Endodermal cell (in vitro differentiated cells): ENCODE results near the gene UBE2H. TPM values are rescaled to one million over a fixed set of nuclear protein-coding genes. Genes with fewer than 3 reads are reported as not detected.

Source experiments
- DNase-seq: peaks from one replicate; pipeline ENCODE4 v3.0.0-alpha.2; 2017
- H3K27ac ChIP-seq: 2 replicates; pipeline ENCODE4 v1.5.1; 2013; ENCODE audit warnings: mild to moderate bottlenecking, low read depth, low read length, moderate library complexity
- H3K27me3 ChIP-seq: 2 replicates; pipeline ENCODE4 v1.6.1; 2013; ENCODE audit warnings: mild to moderate bottlenecking, low read length, moderate library complexity; ENCODE audit not compliant: insufficient read depth, control insufficient read depth, poor library complexity, severe bottlenecking
- H3K36me3 ChIP-seq: 2 replicates; pipeline ENCODE4 v1.7.0; 2013; ENCODE audit warnings: mild to moderate bottlenecking, low read length, moderate library complexity; ENCODE audit not compliant: control insufficient read depth, insufficient read depth
- H3K4me1 ChIP-seq: one replicate; pipeline ENCODE4 v1.7.0; 2013; ENCODE audit warnings: low read length; ENCODE audit not compliant: control insufficient read depth, insufficient read depth
- H3K4me3 ChIP-seq: 2 replicates; pipeline ENCODE4 v1.5.1; 2013; ENCODE audit warnings: mild to moderate bottlenecking, low read length, moderate library complexity
- H3K9ac ChIP-seq: 2 replicates; pipeline ENCODE4 v1.6.1; 2013; ENCODE audit warnings: mild to moderate bottlenecking, low read length, moderate library complexity; ENCODE audit not compliant: poor library complexity, severe bottlenecking; ENCODE audit errors: extremely low read depth
- H3K9me3 ChIP-seq: 2 replicates; pipeline ENCODE4 v1.6.1; 2013; ENCODE audit warnings: mild to moderate bottlenecking, low read length, moderate library complexity; ENCODE audit not compliant: control insufficient read depth
- H3K27ac Mint-ChIP-seq: 2 replicates; pipeline ENCODE4 v1.8.0; 2020; ENCODE audit warnings: mixed read lengths
- H3K27me3 Mint-ChIP-seq: 2 replicates; pipeline ENCODE4 v1.8.0; 2021; ENCODE audit warnings: mild to moderate bottlenecking, mixed read lengths; ENCODE audit not compliant: insufficient read depth
- H3K36me3 Mint-ChIP-seq: 2 replicates; pipeline ENCODE4 v1.8.0; 2020; ENCODE audit warnings: low read depth, mixed read lengths
- H3K4me1 Mint-ChIP-seq: 2 replicates; pipeline ENCODE4 v1.8.0; 2020; ENCODE audit warnings: mixed read lengths
- H3K4me3 Mint-ChIP-seq: 2 replicates; pipeline ENCODE4 v1.8.0; 2020; ENCODE audit warnings: mild to moderate bottlenecking, moderate library complexity, mixed read lengths
- H3K9me3 Mint-ChIP-seq: 2 replicates; pipeline ENCODE4 v1.8.0; 2020; ENCODE audit warnings: mild to moderate bottlenecking, mixed read lengths
- CTCF ChIP-seq: fragments of 200-600 bp; sonication (generic); conservative IDR thresholded peaks from 2 replicates; pipeline ENCODE4 v1.5.0; 2021; ENCODE audit warnings: antibody characterized with exemption, mild to moderate bottlenecking
- WGBS, 2 experiments: methylation state at CpG; one replicate each; pipeline versions ENCODE4 v1.1.5 to v1.1.7; 2013; ENCODE audit warnings: missing lambda C conversion rate in 2 of 2, mixed read lengths in 1 of 2; ENCODE audit not compliant: insufficient coverage in 1 of 2, insufficient read length in 1 of 2; 5-methylcytosine and 5-hydroxymethylcytosine counted together
- total RNA-seq, 2 donors: library from RNA; stranded (reverse); fragmentation: NEBNext Ultra II Directional in 1 of 2; extraction: Animal tissue kit (Norgen Biotek cat#: 25700) in 1 of 2; gene quantifications; 2 replicates in 1 of 2; 3 replicates in 1 of 2; pipeline ENCODE4 v1.2.1, GENCODE V29; 2021

Gene UBE2H
- total RNA-seq, 2 donors from 2014 or later = 74.5 to 74.7 TPM

DNA sequence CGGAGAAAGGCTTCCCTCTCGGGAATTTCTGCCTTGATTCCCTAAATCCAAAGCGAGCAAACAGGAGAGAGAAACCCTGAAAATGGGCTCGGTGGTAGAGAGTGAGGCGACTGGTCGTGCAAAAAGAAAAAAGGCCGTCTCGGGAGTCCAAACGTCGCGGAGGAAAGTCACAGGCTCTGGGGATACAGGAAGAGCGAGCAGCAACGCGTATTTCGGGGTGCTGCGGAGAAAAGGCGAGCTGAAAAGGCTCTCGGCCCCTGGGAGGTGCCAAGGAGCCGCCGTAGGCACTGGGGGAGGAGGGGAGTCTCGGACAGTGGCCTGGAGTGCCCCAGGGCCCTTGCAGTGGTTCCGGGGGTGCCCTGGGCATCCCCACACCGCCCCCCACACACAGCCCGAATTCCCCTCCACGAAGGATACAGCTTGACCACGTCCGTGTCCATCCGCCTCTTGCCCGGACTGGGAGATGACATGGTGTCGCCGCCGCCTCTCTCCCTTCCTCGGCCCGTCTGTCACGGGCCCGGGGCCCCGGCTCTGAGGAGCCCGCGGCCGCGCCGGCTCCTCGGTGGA, 591 bp downstream of the UBE2H start:
- Histone ChIP-seq H3K27me3 (no peaks in the 10 kb centered on the region), H3K4me3 (peak overlapping the region; percentile 89), H3K9ac (peak overlapping the region; percentile 85), H3K4me1 (peaks cover 16% of the 10 kb centered on the region), H3K9me3 (no peaks in the 10 kb centered on the region), H3K27ac (peak overlapping the region; percentile 64), H3K36me3 (peaks cover 4% of the 10 kb centered on the region)
- TF ChIP-seq CTCF = no peak
- Mint-ChIP-seq H3K4me3 (no peak overlapping the region), H3K27me3 (no peaks in the 10 kb centered on the region), H3K4me1 (peaks cover 24% of the 10 kb centered on the region), H3K9me3 (no peaks in the 10 kb centered on the region), H3K27ac (no peak overlapping the region), H3K36me3 (peaks cover 9% of the 10 kb centered on the region)
- WGBS, 2 experiments = 0 to 3% methylated on average over 16 to 41 of the region's 43 CpGs
- peak; percentile 71 for DNase-seq

- no peak overlapping the region for H3K4me3 Mint-ChIP-seq
Observed at GRCh38 chr7:129951226-129952085, 1.3 kb downstream of the UBE2H start.

GRCh38 chr7:129950933-129951225, 1.9 kb downstream of the UBE2H start:
- H3K36me3 Mint-ChIP-seq = peaks cover 19% of the 10 kb centered on the region
- H3K4me1 ChIP-seq = peaks cover 16% of the 10 kb centered on the region
- H3K9ac ChIP-seq = peak overlapping the region; percentile 85
- no peaks in the 10 kb centered on the region for H3K27me3 ChIP-seq
- H3K9me3 Mint-ChIP-seq = no peaks in the 10 kb centered on the region
- H3K9me3 ChIP-seq = no peaks in the 10 kb centered on the region
- WGBS, 2 experiments = 0% methylated on average over 1 of the region's 1 CpG
- H3K4me3 Mint-ChIP-seq = no peak overlapping the region
- DNase-seq = no peak
- peak overlapping the region; percentile 89 for H3K4me3 ChIP-seq
- H3K27ac Mint-ChIP-seq = no peak overlapping the region
- H3K36me3 ChIP-seq = peaks cover 12% of the 10 kb centered on the region
- H3K27me3 Mint-ChIP-seq = no peaks in the 10 kb centered on the region
- peaks cover 31% of the 10 kb centered on the region for H3K4me1 Mint-ChIP-seq
- peak overlapping the region; percentile 89 for H3K27ac ChIP-seq
- no peak for TF ChIP-seq CTCF

More at GRCh38 chr7:129951226-129952085, 1.3 kb downstream of the UBE2H start:
- peak overlapping the region; percentile 85 for H3K9ac ChIP-seq
- peaks cover 16% of the 10 kb centered on the region for H3K36me3 Mint-ChIP-seq
- no peak overlapping the region for H3K27ac Mint-ChIP-seq
- H3K9me3 Mint-ChIP-seq = no peaks in the 10 kb centered on the region
- no peaks in the 10 kb centered on the region for H3K27me3 Mint-ChIP-seq
- H3K27me3 ChIP-seq = no peaks in the 10 kb centered on the region
- H3K4me1 ChIP-seq = peaks cover 16% of the 10 kb centered on the region
- H3K4me3 ChIP-seq = peak overlapping the region; percentile 89
- 1 to 5% methylated on average over 4 to 7 of the region's 8 CpGs for WGBS, 2 experiments
- H3K9me3 ChIP-seq = no peaks in the 10 kb centered on the region
- H3K4me1 Mint-ChIP-seq = peaks cover 31% of the 10 kb centered on the region
- TF ChIP-seq CTCF = no peak
- H3K27ac ChIP-seq = peak overlapping the region; percentile 89
- peak; percentile 64 for DNase-seq
- peaks cover 8% of the 10 kb centered on the region for H3K36me3 ChIP-seq
